ENCODE data around the gene SEBOX. TPM values are rescaled to one million over a fixed set of nuclear protein-coding genes. Genes with fewer than 3 reads are reported as not detected.

SEBOX gene
- total and polyA plus RNA-seq, 4 donors: not detected

GRCh38 chr17:28363186-28363585 lies 1.8 kb downstream of the SEBOX start:
- peaks cover 21 to 42% (median 23%) of the 10 kb centered on the region in 4 donors for H3K36me3 ChIP-seq (ENCODE audit: control insufficient read depth in 4 of 4, insufficient read depth in 4 of 4, low read length in 4 of 4)
- no peak overlapping the region for H3K4me3 ChIP-seq
- TF ChIP-seq, protein P1, sequence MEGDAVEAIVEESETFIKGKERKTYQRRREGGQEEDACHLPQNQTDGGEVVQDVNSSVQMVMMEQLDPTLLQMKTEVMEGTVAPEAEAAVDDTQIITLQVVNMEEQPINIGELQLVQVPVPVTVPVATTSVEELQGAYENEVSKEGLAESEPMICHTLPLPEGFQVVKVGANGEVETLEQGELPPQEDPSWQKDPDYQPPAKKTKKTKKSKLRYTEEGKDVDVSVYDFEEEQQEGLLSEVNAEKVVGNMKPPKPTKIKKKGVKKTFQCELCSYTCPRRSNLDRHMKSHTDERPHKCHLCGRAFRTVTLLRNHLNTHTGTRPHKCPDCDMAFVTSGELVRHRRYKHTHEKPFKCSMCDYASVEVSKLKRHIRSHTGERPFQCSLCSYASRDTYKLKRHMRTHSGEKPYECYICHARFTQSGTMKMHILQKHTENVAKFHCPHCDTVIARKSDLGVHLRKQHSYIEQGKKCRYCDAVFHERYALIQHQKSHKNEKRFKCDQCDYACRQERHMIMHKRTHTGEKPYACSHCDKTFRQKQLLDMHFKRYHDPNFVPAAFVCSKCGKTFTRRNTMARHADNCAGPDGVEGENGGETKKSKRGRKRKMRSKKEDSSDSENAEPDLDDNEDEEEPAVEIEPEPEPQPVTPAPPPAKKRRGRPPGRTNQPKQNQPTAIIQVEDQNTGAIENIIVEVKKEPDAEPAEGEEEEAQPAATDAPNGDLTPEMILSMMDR (IDR thresholded peaks at IDR 0.05; ENCODE audit: control extremely low read depth, extremely low read depth): no peak
- 91 to 92% methylated on average over 5 of the region's 5 CpGs for WGBS, 2 donors
- H3K9me3 ChIP-seq (ENCODE audit: control insufficient read depth in 4 of 4, insufficient read depth in 3 of 4, low read length in 3 of 4): no peaks in the 10 kb centered on the region
- DNase-seq: no peak
- H3K27ac ChIP-seq (ENCODE audit: low read depth in 1 of 2, low read length in 1 of 2): no peak overlapping the region
- H3K27me3 ChIP-seq (ENCODE audit: control insufficient read depth in 3 of 3, insufficient read depth in 3 of 3, low read length in 2 of 3): no peaks in the 10 kb centered on the region
- H3K4me1 ChIP-seq (ENCODE audit: control insufficient read depth in 5 of 5, insufficient read depth in 5 of 5, low read length in 5 of 5): peaks cover 0 to 4% (median 3%) of the 10 kb centered on the region in 5 donors
- no peak overlapping the region for H3K9ac ChIP-seq (ENCODE audit: insufficient read depth in 1 of 2, low read length in 2 of 2)
- ATAC-seq (ENCODE audit: insufficient read depth, low FRiP score): no peak

DNA sequence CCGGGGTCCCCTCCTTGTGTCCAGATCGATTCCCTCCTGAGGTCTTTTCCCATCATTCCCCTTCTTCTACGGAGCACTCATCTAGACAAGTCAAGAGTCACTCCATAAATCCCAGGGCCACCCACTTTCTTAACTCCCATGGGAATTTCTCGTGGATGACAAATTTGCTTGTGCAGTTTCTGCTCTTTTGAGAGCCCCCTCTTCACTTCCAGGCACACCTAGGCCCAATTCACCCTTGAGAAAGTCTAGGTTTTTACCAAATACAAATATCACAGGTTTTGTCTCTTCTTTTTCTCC lies 7.2 kb downstream of the SEBOX start:
- DNase-seq (no peak), ATAC-seq (ENCODE audit: insufficient read depth, low FRiP score) (no peak)
- Histone ChIP-seq H3K9me3 (ENCODE audit: control insufficient read depth in 4 of 4, insufficient read depth in 3 of 4, low read length in 3 of 4) (no peaks in the 10 kb centered on the region), H3K27ac (ENCODE audit: low read depth in 1 of 2, low read length in 1 of 2) (peak overlapping the region; percentile 77 to 93), H3K4me1 (ENCODE audit: control insufficient read depth in 5 of 5, insufficient read depth in 5 of 5, low read length in 5 of 5) (peaks cover 3 to 20% (median 7%) of the 10 kb centered on the region in 5 donors), H3K4me3 (peak overlapping the region; percentile 100), H3K27me3 (ENCODE audit: control insufficient read depth in 3 of 3, insufficient read depth in 3 of 3, low read length in 2 of 3) (no peaks in the 10 kb centered on the region), H3K9ac (ENCODE audit: insufficient read depth in 1 of 2, low read length in 2 of 2) (peak overlapping the region in 1 of 2 donors; percentile 17), H3K36me3 (ENCODE audit: control insufficient read depth in 4 of 4, insufficient read depth in 4 of 4, low read length in 4 of 4) (peaks cover 18 to 40% (median 38%) of the 10 kb centered on the region in 4 donors)
- TF ChIP-seq, protein P1 (IDR thresholded peaks at IDR 0.05; ENCODE audit: control extremely low read depth, extremely low read depth): no peak
- WGBS, 2 donors: 2 to 6% methylated on average over 4 of the region's 4 CpGs

DNA sequence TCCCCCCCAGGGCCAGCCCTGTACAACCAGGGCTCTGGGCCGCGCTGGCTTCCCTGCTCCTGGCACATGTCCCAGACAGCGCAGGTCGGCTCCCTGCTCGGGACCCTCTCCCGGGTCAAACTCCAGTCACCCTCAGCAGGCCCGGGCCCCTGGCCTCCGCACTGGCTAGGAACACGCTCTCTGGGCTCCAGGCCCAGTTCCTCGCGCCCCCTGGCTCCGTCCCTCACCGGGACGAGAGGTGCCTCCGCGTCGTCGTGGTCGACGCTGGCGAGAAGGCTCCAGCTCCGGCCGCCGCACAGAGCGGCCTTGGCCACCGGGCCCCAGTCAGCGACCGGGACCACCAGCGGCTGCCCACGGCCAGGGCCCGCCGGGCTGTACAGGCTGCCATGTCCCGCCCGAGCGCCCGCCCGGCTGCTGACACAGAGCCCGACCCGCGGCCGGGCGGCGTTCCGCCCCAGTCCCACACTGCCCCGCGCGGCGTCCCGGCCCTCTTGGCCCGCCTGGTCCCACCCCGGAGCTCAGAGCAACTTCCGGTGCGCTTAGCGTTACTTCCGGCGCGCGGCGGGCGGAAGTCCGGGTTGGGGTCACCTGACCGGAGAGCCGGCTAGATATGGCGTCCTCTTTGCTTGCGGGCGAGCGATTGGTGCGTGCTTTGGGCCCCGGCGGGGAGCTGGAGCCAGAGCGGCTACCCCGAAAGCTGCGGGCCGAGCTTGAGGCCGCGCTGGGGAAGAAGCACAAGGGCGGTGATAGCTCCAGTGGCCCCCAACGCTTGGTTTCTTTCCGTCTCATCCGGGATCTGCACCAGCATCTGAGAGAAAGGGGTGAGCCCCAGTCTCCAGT lies 7.7 kb downstream of the SEBOX start, which contains the start of gene POLDIP2:
Gene POLDIP2 (minus strand): TSS at position 467 of the 840 bp plus-strand sequence. CDS start 79 bp downstream, at position 388.
- DNase-seq (peak; percentile 96 to 98 (median 96)), ATAC-seq (ENCODE audit: insufficient read depth, low FRiP score) (peak; percentile 100)
- Histone ChIP-seq H3K27ac (ENCODE audit: low read depth in 1 of 2, low read length in 1 of 2) (peak within 1 kb of the TSS; percentile 97 to 98), H3K9me3 (ENCODE audit: control insufficient read depth in 4 of 4, insufficient read depth in 3 of 4, low read length in 3 of 4) (no peaks in the 10 kb centered on the region), H3K27me3 (ENCODE audit: control insufficient read depth in 3 of 3, insufficient read depth in 3 of 3, low read length in 2 of 3) (no peaks in the 10 kb centered on the region), H3K4me3 (peak within 1 kb of the TSS; percentile 100), H3K9ac (ENCODE audit: insufficient read depth in 1 of 2, low read length in 2 of 2) (peak within 1 kb of the TSS; percentile 87 to 91), H3K4me1 (ENCODE audit: control insufficient read depth in 5 of 5, insufficient read depth in 5 of 5, low read length in 5 of 5) (peaks cover 3 to 20% (median 7%) of the 10 kb centered on the region in 5 donors), H3K36me3 (ENCODE audit: control insufficient read depth in 4 of 4, insufficient read depth in 4 of 4, low read length in 4 of 4) (peaks cover 21 to 41% (median 39%) of the 10 kb centered on the region in 4 donors)
- TF ChIP-seq, protein P1 (IDR thresholded peaks at IDR 0.05; ENCODE audit: control extremely low read depth, extremely low read depth): no peak
- WGBS, 2 donors: 0% methylated on average over 65 to 80 of the region's 80 CpGs

Measured in lung (tissue), 12 donors.